ENCODE results near the gene NUDT6. TPM values are rescaled to one million over a fixed set of nuclear protein-coding genes. Genes with fewer than 3 reads are reported as not detected.

Gene NUDT6
- total RNA-seq, 1 experiment from 2014 or later = 9.0 TPM

- H3K9me3 ChIP-seq (ENCODE audit: control insufficient read depth in 1 of 2, insufficient read depth in 1 of 2, low read depth in 1 of 2, low read length in 2 of 2) = no peaks in the 10 kb centered on the region
- H3K9me2 ChIP-seq (ENCODE audit: insufficient read depth) = no peaks in the 10 kb centered on the region
- no peaks in the 10 kb centered on the region for H3K79me2 ChIP-seq (ENCODE audit: insufficient read depth, low read length)
- no peak overlapping the region for H3K9ac ChIP-seq (ENCODE audit: low read length)
- H2AFZ ChIP-seq (ENCODE audit: low read depth, low read length, poor library complexity, severe bottlenecking) = no peak overlapping the region
- ATAC-seq (no peak), DNase-seq (ENCODE audit: low read depth, low spot score) (no peak)
- H3K4me1 ChIP-seq (ENCODE audit: control insufficient read depth in 1 of 2, insufficient read depth in 2 of 2, low read length in 2 of 2) = peaks cover 10 to 23% of the 10 kb centered on the region in 2 experiments
- H3K36me3 ChIP-seq (ENCODE audit: control insufficient read depth in 1 of 2, insufficient read depth in 2 of 2, low read length in 2 of 2) = 0 out of 4 replicates have a peak, but pooled peaks cover 0 to 2% of the 10 kb centered on the region in 2 experiments
- ChIA-PET CTCF (no interaction called here), RAD21 (ENCODE audit: low non-redundant PET in 1 of 2, low total read pairs in 2 of 2, uncharacterized antibody in 2 of 2, unreplicated experiment in 2 of 2) (no interaction called here), POLR2A (no interaction called here)
- TF ChIP-seq SP1 (IDR thresholded peaks at IDR 0.05; ENCODE audit: low read depth) (no peak), SRF (IDR thresholded peaks at IDR 0.05; ENCODE audit: low read depth) (no peak), EZH2 (IDR thresholded peaks at IDR 0.05) (no peak), YY1 (IDR thresholded peaks at IDR 0.05; ENCODE audit: extremely low read depth, insufficient replicate concordance, low read depth, low read length) (no peak), CEBPB (IDR thresholded peaks at IDR 0.05; ENCODE audit: low read depth) (no peak), ELF1 (IDR thresholded peaks at IDR 0.05; ENCODE audit: borderline replicate concordance, low read depth) (no peak), ZFX (IDR thresholded peaks at IDR 0.05) (no peak), JUND (IDR thresholded peaks at IDR 0.05) (no peak)
- H4K20me1 ChIP-seq (ENCODE audit: insufficient read depth) = no peaks in the 10 kb centered on the region
- intact Hi-C loops (cut with micrococcal nuclease) = no loop called here
- H3K27ac ChIP-seq (ENCODE audit: low read depth, low read length) = no peak overlapping the region
- no peak overlapping the region for H3K4me3 ChIP-seq (replicated peaks in 1 of 2; ENCODE audit: low read depth in 1 of 2, low read length in 2 of 2)
- no TSS peak for BruUV-seq (replicated peaks)
- no peak overlapping the region for H3K4me2 ChIP-seq (ENCODE audit: low read length)
- H3K27me3 ChIP-seq (ENCODE audit: insufficient read depth, low read length) = no peaks in the 10 kb centered on the region
These were observed 26.1 kb downstream of the NUDT6 start for GRCh38 chr4:122896270-122896669.

DNA sequence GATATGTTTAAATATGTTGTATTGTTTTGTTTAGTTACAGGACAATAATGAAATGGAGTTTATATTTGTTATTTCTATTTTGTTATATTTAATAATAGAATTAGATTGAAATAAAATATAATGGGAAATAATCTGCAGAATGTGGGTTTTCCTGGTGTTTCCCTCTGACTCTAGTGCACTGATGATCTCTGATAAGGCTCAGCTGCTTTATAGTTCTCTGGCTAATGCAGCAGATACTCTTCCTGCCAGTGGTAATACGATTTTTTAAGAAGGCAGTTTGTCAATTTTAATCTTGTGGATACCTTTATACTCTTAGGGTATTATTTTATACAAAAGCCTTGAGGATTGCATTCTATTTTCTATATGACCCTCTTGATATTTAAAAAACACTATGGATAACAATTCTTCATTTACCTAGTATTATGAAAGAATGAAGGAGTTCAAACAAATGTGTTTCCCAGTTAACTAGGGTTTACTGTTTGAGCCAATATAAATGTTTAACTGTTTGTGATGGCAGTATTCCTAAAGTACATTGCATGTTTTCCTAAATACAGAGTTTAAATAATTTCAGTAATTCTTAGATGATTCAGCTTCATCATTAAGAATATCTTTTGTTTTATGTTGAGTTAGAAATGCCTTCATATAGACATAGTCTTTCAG lies 26.9 kb downstream of the NUDT6 start:
- Histone ChIP-seq H3K27me3 (ENCODE audit: insufficient read depth, low read length) (no peaks in the 10 kb centered on the region), H3K9me2 (ENCODE audit: insufficient read depth) (no peaks in the 10 kb centered on the region), H3K9me3 (ENCODE audit: control insufficient read depth in 1 of 2, insufficient read depth in 1 of 2, low read depth in 1 of 2, low read length in 2 of 2) (no peaks in the 10 kb centered on the region), H2AFZ (ENCODE audit: low read depth, low read length, poor library complexity, severe bottlenecking) (no peak overlapping the region), H4K20me1 (ENCODE audit: insufficient read depth) (no peaks in the 10 kb centered on the region), H3K79me2 (ENCODE audit: insufficient read depth, low read length) (no peaks in the 10 kb centered on the region), H3K36me3 (ENCODE audit: control insufficient read depth in 1 of 2, insufficient read depth in 2 of 2, low read length in 2 of 2) (0 out of 4 replicates have a peak, but pooled peaks cover 0 to 2% of the 10 kb centered on the region in 2 experiments), H3K27ac (ENCODE audit: low read depth, low read length) (no peak overlapping the region), H3K4me1 (ENCODE audit: control insufficient read depth in 1 of 2, insufficient read depth in 2 of 2, low read length in 2 of 2) (peaks cover 10 to 23% of the 10 kb centered on the region in 2 experiments), H3K4me3 (replicated peaks in 1 of 2; ENCODE audit: low read depth in 1 of 2, low read length in 2 of 2) (no peak overlapping the region), H3K4me2 (ENCODE audit: low read length) (no peak overlapping the region), H3K9ac (ENCODE audit: low read length) (no peak overlapping the region)
- intact Hi-C loops (cut with micrococcal nuclease) = no loop called here
- CTCF ChIA-PET = no interaction called here
- ATAC-seq (no peak), DNase-seq (ENCODE audit: low read depth, low spot score) (no peak)
- RAD21 ChIA-PET (ENCODE audit: low non-redundant PET in 1 of 2, low total read pairs in 2 of 2, uncharacterized antibody in 2 of 2, unreplicated experiment in 2 of 2) = no interaction called here
- POLR2A ChIA-PET = no interaction called here
- no TSS peak for BruUV-seq (replicated peaks)
- no peak for TF ChIP-seq SRF (IDR thresholded peaks at IDR 0.05; ENCODE audit: low read depth)
- TF ChIP-seq CBX3 (IDR thresholded peaks at IDR 0.05; ENCODE audit: low read depth) = no peak
- no peak for TF ChIP-seq EZH2phosphoT487 (IDR thresholded peaks at IDR 0.05; ENCODE audit: borderline replicate concordance)
- TF ChIP-seq EGR1 (IDR thresholded peaks at IDR 0.05; ENCODE audit: low read depth) = no peak
- no peak for TF ChIP-seq CEBPB (IDR thresholded peaks at IDR 0.05; ENCODE audit: low read depth)
- TF ChIP-seq REST (IDR thresholded peaks at IDR 0.05; ENCODE audit: low read depth) = no peak
- TF ChIP-seq JUND (IDR thresholded peaks at IDR 0.05) = no peak
- no peak for TF ChIP-seq ELF1 (IDR thresholded peaks at IDR 0.05; ENCODE audit: borderline replicate concordance, low read depth)
- no peak for TF ChIP-seq SP1 (IDR thresholded peaks at IDR 0.05; ENCODE audit: low read depth)
- no peak for TF ChIP-seq MAX (IDR thresholded peaks at IDR 0.05)
- no peak for TF ChIP-seq YY1 (IDR thresholded peaks at IDR 0.05; ENCODE audit: extremely low read depth, insufficient replicate concordance, low read depth, low read length)
- TF ChIP-seq, protein P1, sequence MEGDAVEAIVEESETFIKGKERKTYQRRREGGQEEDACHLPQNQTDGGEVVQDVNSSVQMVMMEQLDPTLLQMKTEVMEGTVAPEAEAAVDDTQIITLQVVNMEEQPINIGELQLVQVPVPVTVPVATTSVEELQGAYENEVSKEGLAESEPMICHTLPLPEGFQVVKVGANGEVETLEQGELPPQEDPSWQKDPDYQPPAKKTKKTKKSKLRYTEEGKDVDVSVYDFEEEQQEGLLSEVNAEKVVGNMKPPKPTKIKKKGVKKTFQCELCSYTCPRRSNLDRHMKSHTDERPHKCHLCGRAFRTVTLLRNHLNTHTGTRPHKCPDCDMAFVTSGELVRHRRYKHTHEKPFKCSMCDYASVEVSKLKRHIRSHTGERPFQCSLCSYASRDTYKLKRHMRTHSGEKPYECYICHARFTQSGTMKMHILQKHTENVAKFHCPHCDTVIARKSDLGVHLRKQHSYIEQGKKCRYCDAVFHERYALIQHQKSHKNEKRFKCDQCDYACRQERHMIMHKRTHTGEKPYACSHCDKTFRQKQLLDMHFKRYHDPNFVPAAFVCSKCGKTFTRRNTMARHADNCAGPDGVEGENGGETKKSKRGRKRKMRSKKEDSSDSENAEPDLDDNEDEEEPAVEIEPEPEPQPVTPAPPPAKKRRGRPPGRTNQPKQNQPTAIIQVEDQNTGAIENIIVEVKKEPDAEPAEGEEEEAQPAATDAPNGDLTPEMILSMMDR (IDR thresholded peaks at IDR 0.05 in 2 of 3, conservative IDR thresholded peaks at IDR 0.05 in 1 of 3; ENCODE audit: borderline replicate concordance in 1 of 3, insufficient read depth in 1 of 3, low read depth in 2 of 3, low read length in 2 of 3) = no peak
- TF ChIP-seq ZNF274 (IDR thresholded peaks at IDR 0.05; ENCODE audit: low read depth, low read length) = no peak
- TF ChIP-seq EZH2 (IDR thresholded peaks at IDR 0.05) = no peak
